ENCODE data around the gene ZNF747.

DNA sequence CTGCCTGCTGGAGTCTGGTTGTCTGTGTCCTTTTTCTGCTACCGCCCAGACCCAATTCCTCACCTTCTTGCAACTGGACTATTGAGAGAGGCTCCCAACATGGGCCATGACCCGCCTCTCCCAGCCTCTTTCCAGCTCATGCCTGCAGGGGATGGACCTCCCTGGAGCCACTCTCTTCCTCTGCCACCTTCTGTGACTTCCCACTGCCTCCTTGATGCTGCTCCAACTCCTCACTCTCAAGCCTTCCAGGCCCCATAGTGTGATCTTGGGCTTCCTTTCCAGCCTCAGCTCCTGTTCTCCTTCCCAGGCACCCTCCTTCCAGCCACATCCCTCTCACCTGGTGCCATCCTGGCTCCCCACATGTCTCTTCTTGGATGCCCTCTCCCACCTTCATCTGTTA lies 19.4 kb downstream of the ZNF747 start:
- TF ChIP-seq NFYB (IDR thresholded peaks at IDR 0.05; ENCODE audit: insufficient read depth, low read depth, low read length), result no peak
- TF ChIP-seq EZH2 (IDR thresholded peaks at IDR 0.05; ENCODE audit: borderline replicate concordance, control insufficient read depth, low read depth, low read length), result no peak
- TF ChIP-seq, protein P1, sequence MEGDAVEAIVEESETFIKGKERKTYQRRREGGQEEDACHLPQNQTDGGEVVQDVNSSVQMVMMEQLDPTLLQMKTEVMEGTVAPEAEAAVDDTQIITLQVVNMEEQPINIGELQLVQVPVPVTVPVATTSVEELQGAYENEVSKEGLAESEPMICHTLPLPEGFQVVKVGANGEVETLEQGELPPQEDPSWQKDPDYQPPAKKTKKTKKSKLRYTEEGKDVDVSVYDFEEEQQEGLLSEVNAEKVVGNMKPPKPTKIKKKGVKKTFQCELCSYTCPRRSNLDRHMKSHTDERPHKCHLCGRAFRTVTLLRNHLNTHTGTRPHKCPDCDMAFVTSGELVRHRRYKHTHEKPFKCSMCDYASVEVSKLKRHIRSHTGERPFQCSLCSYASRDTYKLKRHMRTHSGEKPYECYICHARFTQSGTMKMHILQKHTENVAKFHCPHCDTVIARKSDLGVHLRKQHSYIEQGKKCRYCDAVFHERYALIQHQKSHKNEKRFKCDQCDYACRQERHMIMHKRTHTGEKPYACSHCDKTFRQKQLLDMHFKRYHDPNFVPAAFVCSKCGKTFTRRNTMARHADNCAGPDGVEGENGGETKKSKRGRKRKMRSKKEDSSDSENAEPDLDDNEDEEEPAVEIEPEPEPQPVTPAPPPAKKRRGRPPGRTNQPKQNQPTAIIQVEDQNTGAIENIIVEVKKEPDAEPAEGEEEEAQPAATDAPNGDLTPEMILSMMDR (IDR thresholded peaks at IDR 0.05 in 2 of 3, conservative IDR thresholded peaks at IDR 0.05 in 1 of 3; ENCODE audit: control insufficient read depth in 2 of 3, extremely low read depth in 1 of 3, insufficient read depth in 1 of 3, low read depth in 3 of 3, low read length in 3 of 3), result no peak
- TF ChIP-seq ESRRA (IDR thresholded peaks at IDR 0.05; ENCODE audit: low read length), result no peak
- no peak for TF ChIP-seq POLR2A (IDR thresholded peaks at IDR 0.05; ENCODE audit: low read depth, low read length)
- no peak for TF ChIP-seq HCFC1 (IDR thresholded peaks at IDR 0.05; ENCODE audit: low read length)
- TF ChIP-seq EP300 (IDR thresholded peaks at IDR 0.05; ENCODE audit: borderline replicate concordance in 1 of 2, control insufficient read depth in 1 of 2, low read depth in 2 of 2, low read length in 2 of 2), result no peak
- TF ChIP-seq HDAC6 (IDR thresholded peaks at IDR 0.05; ENCODE audit: unreplicated experiment), result no peak
- no peak for TF ChIP-seq ATF7 (IDR thresholded peaks at IDR 0.05; ENCODE audit: low read depth)
